ENCODE measurements around the gene SRPK2.
A peak's percentile ranks its signal among the peaks of the same experiment; 100 is the strongest.
"Not testable (repeated sequence)": the region's sequence is repeated elsewhere in the genome, so short reads cannot be mapped to it uniquely, and the experiment has no call there.

SRPK2 gene

DNA sequence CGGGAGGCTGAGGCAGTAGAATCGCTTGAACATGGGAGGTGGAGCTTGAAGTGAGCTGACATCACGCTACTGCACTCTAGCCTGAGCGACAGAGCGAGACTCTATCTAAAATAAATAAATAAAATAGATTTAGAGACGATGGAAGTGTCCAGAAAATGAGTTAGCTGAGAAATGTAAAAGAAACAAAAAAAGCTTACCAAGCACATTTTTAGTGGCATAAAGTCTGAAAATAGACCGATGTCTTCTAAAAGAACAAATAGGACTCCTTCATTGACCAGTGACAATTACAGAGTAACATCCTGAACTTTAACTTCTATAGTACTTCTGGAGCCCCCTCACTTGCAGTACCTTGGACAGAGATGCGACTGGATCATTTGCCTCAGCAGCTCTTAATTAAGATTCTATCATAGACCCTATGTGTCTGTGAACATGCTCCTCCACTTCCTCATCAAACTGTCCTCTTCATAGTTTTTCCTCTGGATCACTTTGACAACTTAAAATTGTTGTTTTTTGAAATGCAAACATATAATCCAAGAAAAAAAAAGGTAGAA is 25.2 kb upstream of the SRPK2 start:
- Histone ChIP-seq H3K36me3 (ENCODE audit: control insufficient read depth in 2 of 2, insufficient read depth in 1 of 2, low read length in 2 of 2) (no peaks in the 10 kb centered on the region), H3K4me3 (ENCODE audit: low read depth, low read length) (no peak overlapping the region), H3K4me1 (ENCODE audit: control insufficient read depth, insufficient read depth, low read length) (no peaks in the 10 kb centered on the region), H3K9me3 (ENCODE audit: control insufficient read depth, insufficient read depth, low read depth, low read length) (no peaks in the 10 kb centered on the region), H3K27ac (ENCODE audit: extremely low read depth, low read depth, low read length) (no peak overlapping the region)
- ChIA-PET POLR2A (no interaction called here), CTCF (no interaction called here)
- TF ChIP-seq ZNF146 (tag by site-specific recombination; IDR thresholded peaks at IDR 0.05) (no peak), KLF8 (tag by site-specific recombination; IDR thresholded peaks at IDR 0.05) (no peak)
- TF ChIP-seq, protein P1, sequence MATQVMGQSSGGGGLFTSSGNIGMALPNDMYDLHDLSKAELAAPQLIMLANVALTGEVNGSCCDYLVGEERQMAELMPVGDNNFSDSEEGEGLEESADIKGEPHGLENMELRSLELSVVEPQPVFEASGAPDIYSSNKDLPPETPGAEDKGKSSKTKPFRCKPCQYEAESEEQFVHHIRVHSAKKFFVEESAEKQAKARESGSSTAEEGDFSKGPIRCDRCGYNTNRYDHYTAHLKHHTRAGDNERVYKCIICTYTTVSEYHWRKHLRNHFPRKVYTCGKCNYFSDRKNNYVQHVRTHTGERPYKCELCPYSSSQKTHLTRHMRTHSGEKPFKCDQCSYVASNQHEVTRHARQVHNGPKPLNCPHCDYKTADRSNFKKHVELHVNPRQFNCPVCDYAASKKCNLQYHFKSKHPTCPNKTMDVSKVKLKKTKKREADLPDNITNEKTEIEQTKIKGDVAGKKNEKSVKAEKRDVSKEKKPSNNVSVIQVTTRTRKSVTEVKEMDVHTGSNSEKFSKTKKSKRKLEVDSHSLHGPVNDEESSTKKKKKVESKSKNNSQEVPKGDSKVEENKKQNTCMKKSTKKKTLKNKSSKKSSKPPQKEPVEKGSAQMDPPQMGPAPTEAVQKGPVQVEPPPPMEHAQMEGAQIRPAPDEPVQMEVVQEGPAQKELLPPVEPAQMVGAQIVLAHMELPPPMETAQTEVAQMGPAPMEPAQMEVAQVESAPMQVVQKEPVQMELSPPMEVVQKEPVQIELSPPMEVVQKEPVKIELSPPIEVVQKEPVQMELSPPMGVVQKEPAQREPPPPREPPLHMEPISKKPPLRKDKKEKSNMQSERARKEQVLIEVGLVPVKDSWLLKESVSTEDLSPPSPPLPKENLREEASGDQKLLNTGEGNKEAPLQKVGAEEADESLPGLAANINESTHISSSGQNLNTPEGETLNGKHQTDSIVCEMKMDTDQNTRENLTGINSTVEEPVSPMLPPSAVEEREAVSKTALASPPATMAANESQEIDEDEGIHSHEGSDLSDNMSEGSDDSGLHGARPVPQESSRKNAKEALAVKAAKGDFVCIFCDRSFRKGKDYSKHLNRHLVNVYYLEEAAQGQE (tag by site-specific recombination; IDR thresholded peaks at IDR 0.05) = peak; percentile 93
- TF ChIP-seq, protein P2, sequence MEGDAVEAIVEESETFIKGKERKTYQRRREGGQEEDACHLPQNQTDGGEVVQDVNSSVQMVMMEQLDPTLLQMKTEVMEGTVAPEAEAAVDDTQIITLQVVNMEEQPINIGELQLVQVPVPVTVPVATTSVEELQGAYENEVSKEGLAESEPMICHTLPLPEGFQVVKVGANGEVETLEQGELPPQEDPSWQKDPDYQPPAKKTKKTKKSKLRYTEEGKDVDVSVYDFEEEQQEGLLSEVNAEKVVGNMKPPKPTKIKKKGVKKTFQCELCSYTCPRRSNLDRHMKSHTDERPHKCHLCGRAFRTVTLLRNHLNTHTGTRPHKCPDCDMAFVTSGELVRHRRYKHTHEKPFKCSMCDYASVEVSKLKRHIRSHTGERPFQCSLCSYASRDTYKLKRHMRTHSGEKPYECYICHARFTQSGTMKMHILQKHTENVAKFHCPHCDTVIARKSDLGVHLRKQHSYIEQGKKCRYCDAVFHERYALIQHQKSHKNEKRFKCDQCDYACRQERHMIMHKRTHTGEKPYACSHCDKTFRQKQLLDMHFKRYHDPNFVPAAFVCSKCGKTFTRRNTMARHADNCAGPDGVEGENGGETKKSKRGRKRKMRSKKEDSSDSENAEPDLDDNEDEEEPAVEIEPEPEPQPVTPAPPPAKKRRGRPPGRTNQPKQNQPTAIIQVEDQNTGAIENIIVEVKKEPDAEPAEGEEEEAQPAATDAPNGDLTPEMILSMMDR (tag by site-specific recombination; IDR thresholded peaks at IDR 0.05) = no peak

DNA sequence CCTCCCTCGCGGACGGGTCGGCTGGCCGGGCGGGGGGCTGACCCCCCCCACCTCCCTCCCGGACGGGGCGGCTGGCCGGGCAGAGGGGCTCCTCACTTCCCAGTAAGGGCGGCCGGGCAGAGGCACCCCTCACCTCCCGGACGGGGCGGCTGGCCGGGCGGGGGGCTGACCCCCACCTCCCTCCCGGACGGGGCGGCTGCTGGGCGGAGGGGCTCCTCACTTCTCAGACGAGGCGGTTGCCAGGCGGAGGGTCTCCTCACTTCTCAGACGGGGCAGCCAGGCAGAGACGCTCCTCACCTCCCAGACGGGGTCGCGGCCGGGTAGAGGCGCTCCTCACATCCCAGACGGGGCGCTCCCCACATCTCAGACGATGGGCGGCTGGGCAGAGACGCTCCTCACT is 22.1 kb upstream of the SRPK2 start:
- CTCF ChIA-PET = not testable (repeated sequence)

DNA sequence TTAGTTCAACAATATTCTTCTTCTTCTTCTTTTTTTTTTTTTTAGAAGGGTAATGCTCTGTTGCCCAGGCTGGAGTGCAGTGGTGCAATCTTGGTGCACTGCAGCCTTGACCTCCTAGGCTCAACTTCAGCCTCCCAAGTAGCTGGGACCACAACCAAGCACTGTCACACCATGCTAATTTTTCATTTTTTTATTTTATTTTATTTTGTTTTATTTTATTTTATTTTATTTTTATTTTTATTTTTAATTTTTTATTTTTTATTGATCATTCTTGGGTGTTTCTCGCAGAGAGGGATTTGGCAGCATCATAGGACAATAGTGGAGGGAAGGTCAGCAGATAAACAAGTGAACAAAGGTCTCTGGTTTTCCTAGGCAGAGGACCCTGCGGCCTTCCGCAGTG is 21.1 kb upstream of the SRPK2 start:
- H3K4me3 ChIP-seq (ENCODE audit: low read depth, low read length); POLR2A ChIA-PET; H3K4me1 ChIP-seq (ENCODE audit: control insufficient read depth, insufficient read depth, low read length); H3K27ac ChIP-seq (ENCODE audit: extremely low read depth, low read depth, low read length); H3K36me3 ChIP-seq (ENCODE audit: control insufficient read depth in 2 of 2, insufficient read depth in 1 of 2, low read length in 2 of 2); H3K9me3 ChIP-seq (ENCODE audit: control insufficient read depth, insufficient read depth, low read depth, low read length): not testable (repeated sequence)
- CTCF ChIA-PET = interaction anchor here (0.8 to 1.1 kb wide), 2 partner anchors 11 to 428 kb away, joined by 3 read pairs; no protein-coding TSS in a partner anchor

More for the DNA sequence above, 22.1 kb upstream of the SRPK2 start:
- H3K4me1 ChIP-seq (ENCODE audit: control insufficient read depth, insufficient read depth, low read length); H3K9me3 ChIP-seq (ENCODE audit: control insufficient read depth, insufficient read depth, low read depth, low read length); POLR2A ChIA-PET; H3K4me3 ChIP-seq (ENCODE audit: low read depth, low read length); H3K36me3 ChIP-seq (ENCODE audit: control insufficient read depth in 2 of 2, insufficient read depth in 1 of 2, low read length in 2 of 2); H3K27ac ChIP-seq (ENCODE audit: extremely low read depth, low read depth, low read length): not testable (repeated sequence)

DNA sequence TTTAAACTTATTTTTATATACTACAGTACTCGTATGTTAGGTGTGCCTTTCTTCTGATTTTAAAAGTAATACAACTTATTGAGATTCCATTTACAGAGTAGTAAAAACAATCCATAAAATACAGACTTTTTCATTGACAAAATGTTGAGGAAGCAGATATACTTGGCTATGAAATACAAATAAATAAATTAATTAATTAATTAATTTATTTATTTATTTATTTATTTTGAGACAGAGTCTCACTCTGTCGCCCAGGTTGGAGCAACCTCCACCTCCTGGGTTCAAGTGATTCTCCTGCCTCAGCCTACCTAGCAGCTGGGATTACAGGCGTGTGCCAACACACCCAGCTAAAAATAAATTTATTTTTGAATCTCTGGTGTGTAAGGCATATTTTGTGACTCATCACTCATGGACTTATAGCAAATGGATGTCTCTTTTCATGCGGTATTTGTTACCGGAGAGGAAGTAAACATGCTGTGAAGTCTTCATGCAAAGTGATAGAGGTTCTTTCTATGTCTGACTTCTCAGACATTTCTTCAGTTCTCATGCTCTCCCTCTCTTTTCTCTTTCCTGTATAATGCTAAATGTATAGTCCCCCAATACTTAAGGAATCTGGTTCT is 20.2 kb upstream of the SRPK2 start:
- H3K9me3 ChIP-seq (ENCODE audit: control insufficient read depth, insufficient read depth, low read depth, low read length) = no peaks in the 10 kb centered on the region
- TF ChIP-seq ZNF335 (tag by site-specific recombination; conservative IDR thresholded peaks at IDR 0.05) = no peak
- TF ChIP-seq MYNN (tag by site-specific recombination; IDR thresholded peaks at IDR 0.05; ENCODE audit: borderline replicate concordance) = no peak
- TF ChIP-seq WT1 (tag by site-specific recombination; IDR thresholded peaks at IDR 0.05) = no peak
- TF ChIP-seq ZNF292 (tag by site-specific recombination; IDR thresholded peaks at IDR 0.05; ENCODE audit: borderline replicate concordance, low read depth) = no peak
- TF ChIP-seq, protein P3, sequence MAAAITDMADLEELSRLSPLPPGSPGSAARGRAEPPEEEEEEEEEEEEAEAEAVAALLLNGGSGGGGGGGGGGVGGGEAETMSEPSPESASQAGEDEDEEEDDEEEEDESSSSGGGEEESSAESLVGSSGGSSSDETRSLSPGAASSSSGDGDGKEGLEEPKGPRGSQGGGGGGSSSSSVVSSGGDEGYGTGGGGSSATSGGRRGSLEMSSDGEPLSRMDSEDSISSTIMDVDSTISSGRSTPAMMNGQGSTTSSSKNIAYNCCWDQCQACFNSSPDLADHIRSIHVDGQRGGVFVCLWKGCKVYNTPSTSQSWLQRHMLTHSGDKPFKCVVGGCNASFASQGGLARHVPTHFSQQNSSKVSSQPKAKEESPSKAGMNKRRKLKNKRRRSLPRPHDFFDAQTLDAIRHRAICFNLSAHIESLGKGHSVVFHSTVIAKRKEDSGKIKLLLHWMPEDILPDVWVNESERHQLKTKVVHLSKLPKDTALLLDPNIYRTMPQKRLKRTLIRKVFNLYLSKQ (tag by site-specific recombination; IDR thresholded peaks at IDR 0.05; ENCODE audit: borderline replicate concordance) = no peak
- TF ChIP-seq, protein P4, sequence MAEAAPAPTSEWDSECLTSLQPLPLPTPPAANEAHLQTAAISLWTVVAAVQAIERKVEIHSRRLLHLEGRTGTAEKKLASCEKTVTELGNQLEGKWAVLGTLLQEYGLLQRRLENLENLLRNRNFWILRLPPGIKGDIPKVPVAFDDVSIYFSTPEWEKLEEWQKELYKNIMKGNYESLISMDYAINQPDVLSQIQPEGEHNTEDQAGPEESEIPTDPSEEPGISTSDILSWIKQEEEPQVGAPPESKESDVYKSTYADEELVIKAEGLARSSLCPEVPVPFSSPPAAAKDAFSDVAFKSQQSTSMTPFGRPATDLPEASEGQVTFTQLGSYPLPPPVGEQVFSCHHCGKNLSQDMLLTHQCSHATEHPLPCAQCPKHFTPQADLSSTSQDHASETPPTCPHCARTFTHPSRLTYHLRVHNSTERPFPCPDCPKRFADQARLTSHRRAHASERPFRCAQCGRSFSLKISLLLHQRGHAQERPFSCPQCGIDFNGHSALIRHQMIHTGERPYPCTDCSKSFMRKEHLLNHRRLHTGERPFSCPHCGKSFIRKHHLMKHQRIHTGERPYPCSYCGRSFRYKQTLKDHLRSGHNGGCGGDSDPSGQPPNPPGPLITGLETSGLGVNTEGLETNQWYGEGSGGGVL (tag by site-specific recombination; IDR thresholded peaks at IDR 0.05) = no peak
- no peak for TF ChIP-seq ZNF239 (tag by site-specific recombination; IDR thresholded peaks at IDR 0.05)
- TF ChIP-seq ZBTB48 (tag by site-specific recombination; IDR thresholded peaks at IDR 0.05) = no peak
- TF ChIP-seq ZNF157 (tag by site-specific recombination; IDR thresholded peaks at IDR 0.05) = no peak
- no peak for TF ChIP-seq TCF7L2 (IDR thresholded peaks at IDR 0.05; ENCODE audit: borderline replicate concordance, low read depth, low read length)
- TF ChIP-seq ZNF311 (tag by site-specific recombination; IDR thresholded peaks at IDR 0.05; ENCODE audit: borderline replicate concordance) = no peak
- TF ChIP-seq ZNF140 (tag by site-specific recombination; IDR thresholded peaks at IDR 0.05) = no peak
- TF ChIP-seq REPIN1 (tag by site-specific recombination; IDR thresholded peaks at IDR 0.05; ENCODE audit: low read depth) = no peak
- TF ChIP-seq ZBTB1 (tag by site-specific recombination; IDR thresholded peaks at IDR 0.05) = no peak
- no peak for TF ChIP-seq ZFHX2 (tag by site-specific recombination; conservative IDR thresholded peaks at IDR 0.05)
- no peaks in the 10 kb centered on the region for H3K4me1 ChIP-seq (ENCODE audit: control insufficient read depth, insufficient read depth, low read length)
- CTCF ChIA-PET = interaction anchor here (0.8 to 1.1 kb wide), 3 partner anchors 10 to 427 kb away, joined by 3 read pairs; no protein-coding TSS in a partner anchor
- no peak overlapping the region for H3K4me3 ChIP-seq (ENCODE audit: low read depth, low read length)
- H3K27ac ChIP-seq (ENCODE audit: extremely low read depth, low read depth, low read length) = no peak overlapping the region
- POLR2A ChIA-PET = no interaction called here
- H3K36me3 ChIP-seq (ENCODE audit: control insufficient read depth in 2 of 2, insufficient read depth in 1 of 2, low read length in 2 of 2) = no peaks in the 10 kb centered on the region

Data from HEK293 (cell line).